ENCODE measurements around the gene CACNB3.

The CACNB3 gene

GRCh38 chr12:48788524-48788853, 29.8 kb upstream of the CACNB3 start:
- peak overlapping the region; percentile 84 for H3K27ac ChIP-seq (ENCODE audit: low read depth, low read length)
- H3K4me3 ChIP-seq (ENCODE audit: low read depth in 1 of 2, low read length in 2 of 2), result peak overlapping the region; percentile 80 to 84
- H3K4me1 ChIP-seq (ENCODE audit: control insufficient read depth in 1 of 2, insufficient read depth in 2 of 2, low read length in 2 of 2), result peaks cover 18 to 24% of the 10 kb centered on the region in 2 donors
- H3K36me3 ChIP-seq (ENCODE audit: control insufficient read depth in 1 of 2, insufficient read depth in 2 of 2, low read length in 2 of 2), result peaks cover 0 to under 1% of the 10 kb centered on the region in 2 donors
- no peaks in the 10 kb centered on the region for H3K9me3 ChIP-seq (ENCODE audit: control insufficient read depth in 1 of 2, low read length in 2 of 2)
- no peaks in the 10 kb centered on the region for H3K27me3 ChIP-seq (ENCODE audit: control insufficient read depth in 1 of 2, insufficient read depth in 2 of 2, low read length in 2 of 2)
- peak overlapping the region; percentile 68 to 79 for H3K9ac ChIP-seq (ENCODE audit: low read depth in 1 of 2, low read length in 2 of 2)

DNA sequence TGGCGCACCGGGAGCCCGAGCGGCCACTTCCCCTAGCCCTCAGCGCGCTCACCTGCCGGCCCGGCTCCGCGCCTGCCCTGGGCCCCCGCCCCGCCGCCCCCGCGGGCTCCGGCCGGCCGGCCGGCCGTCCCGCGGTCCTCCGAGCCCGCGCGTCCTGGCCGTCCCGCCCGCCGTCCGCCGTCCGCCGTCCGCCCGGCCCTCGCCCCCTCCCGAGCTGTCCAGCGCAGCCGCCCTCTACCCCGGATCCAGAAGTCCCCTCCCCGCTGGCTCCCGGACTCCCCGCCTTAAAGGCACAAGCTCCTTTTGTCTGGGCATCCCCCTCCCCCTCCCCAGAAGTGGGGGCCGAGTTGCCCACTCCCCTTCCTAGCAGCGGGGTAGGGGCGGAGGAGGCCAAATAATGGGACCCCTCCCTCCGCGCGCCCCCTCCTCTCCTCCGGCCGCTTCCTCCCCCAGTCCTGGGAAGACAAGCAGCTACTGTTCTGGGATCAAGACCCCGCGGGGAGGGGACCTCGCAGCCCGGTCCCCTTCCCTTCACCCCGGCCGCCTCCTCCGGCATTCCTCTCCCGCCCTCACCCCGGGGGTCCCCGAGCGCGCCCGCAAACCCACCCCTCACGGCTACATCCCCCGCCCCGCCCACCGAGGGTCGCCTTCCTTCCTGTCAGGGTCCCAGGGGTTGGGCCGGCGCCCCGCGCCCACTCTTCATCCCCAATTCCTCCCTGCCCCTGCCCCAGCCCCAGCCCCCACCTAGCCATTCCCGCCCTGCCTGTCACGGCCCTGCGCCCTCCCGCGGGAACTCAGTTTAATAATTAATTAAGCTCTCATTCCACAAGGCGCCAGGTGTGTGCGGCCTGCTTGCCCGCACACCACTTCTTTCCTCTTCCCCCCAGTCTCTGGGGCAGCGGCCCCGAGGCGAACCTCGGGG, 29.2 kb upstream of the CACNB3 start, which contains the start of gene ADCY6:
TSS of gene ADCY6 (minus strand) at position 236 of the 922 bp plus-strand sequence. CDS start 5,655 bp downstream, outside the sequence.
- no peaks in the 10 kb centered on the region for H3K9me3 ChIP-seq (ENCODE audit: control insufficient read depth in 1 of 2, low read length in 2 of 2)

DNA sequence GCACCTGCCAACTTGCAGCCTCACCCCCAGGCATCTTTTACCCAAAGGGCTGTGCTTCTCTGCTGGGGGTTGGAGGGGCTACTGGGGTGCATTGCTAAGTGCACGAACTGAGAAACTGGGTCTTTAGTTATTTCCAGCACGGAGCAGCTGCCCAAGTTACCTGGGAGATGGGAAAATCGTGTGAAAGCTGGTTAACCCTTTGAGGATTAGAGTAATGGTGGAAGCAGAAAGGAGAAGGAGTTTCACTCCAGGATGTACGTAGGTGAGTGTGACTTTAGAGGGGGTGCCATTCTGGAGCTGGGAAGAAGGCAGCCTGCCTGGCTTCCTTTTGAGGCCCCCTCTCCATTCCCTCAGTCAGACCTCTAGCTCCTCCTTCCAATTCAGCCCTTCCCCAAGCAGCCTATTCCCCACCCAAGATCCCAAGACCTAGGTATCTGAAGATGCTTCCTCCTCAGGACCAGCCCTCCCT, 28.4 kb upstream of the CACNB3 start:
- Histone ChIP-seq H3K27me3 (ENCODE audit: control insufficient read depth in 1 of 2, insufficient read depth in 2 of 2, low read length in 2 of 2) (no peaks in the 10 kb centered on the region), H3K36me3 (ENCODE audit: control insufficient read depth in 1 of 2, insufficient read depth in 2 of 2, low read length in 2 of 2) (no peaks in the 10 kb centered on the region), H3K4me3 (ENCODE audit: low read depth in 1 of 2, low read length in 2 of 2) (peak overlapping the region; percentile 81 to 84), H3K4me1 (ENCODE audit: control insufficient read depth in 1 of 2, insufficient read depth in 2 of 2, low read length in 2 of 2) (peaks cover 20 to 32% of the 10 kb centered on the region in 2 donors), H3K27ac (ENCODE audit: low read depth, low read length) (peak overlapping the region; percentile 50), H3K9me3 (ENCODE audit: control insufficient read depth in 1 of 2, low read length in 2 of 2) (no peaks in the 10 kb centered on the region), H3K9ac (ENCODE audit: low read depth in 1 of 2, low read length in 2 of 2) (peak overlapping the region; percentile 1 to 79)

More for the DNA sequence above, 29.2 kb upstream of the CACNB3 start, which contains the start of gene ADCY6:
- H3K4me3 ChIP-seq (ENCODE audit: low read depth in 1 of 2, low read length in 2 of 2), result peak within 1 kb of the TSS; percentile 81 to 84
- no peaks in the 10 kb centered on the region for H3K36me3 ChIP-seq (ENCODE audit: control insufficient read depth in 1 of 2, insufficient read depth in 2 of 2, low read length in 2 of 2)
- peaks cover 18 to 24% of the 10 kb centered on the region in 2 donors for H3K4me1 ChIP-seq (ENCODE audit: control insufficient read depth in 1 of 2, insufficient read depth in 2 of 2, low read length in 2 of 2)
- H3K27me3 ChIP-seq (ENCODE audit: control insufficient read depth in 1 of 2, insufficient read depth in 2 of 2, low read length in 2 of 2), result no peaks in the 10 kb centered on the region
- peak within 1 kb of the TSS; percentile 68 to 79 for H3K9ac ChIP-seq (ENCODE audit: low read depth in 1 of 2, low read length in 2 of 2)
- peak within 1 kb of the TSS; percentile 84 for H3K27ac ChIP-seq (ENCODE audit: low read depth, low read length)

DNA sequence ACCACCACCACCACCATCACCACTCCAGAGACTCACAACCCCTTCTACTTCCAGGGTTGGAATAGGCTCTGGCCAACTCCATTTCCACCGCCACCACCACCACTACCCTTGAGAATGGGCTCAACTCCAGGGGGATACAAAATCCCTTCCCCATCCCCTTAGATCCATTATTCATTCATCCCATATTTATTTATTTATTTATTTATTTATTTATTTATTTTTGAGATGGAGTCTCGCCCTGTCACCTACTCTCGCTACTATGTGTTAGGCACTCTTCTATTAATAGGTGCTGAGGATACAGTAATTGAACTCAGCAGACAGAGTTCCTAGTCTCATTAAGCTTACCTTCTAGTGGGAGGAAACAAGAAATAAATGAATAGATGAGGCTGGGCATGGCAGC, 24.6 kb upstream of the CACNB3 start:
- no peak overlapping the region for H3K27ac ChIP-seq (ENCODE audit: low read depth, low read length)
- H3K4me1 ChIP-seq (ENCODE audit: control insufficient read depth in 1 of 2, insufficient read depth in 2 of 2, low read length in 2 of 2), result peaks cover 16 to 22% of the 10 kb centered on the region in 2 donors
- no peaks in the 10 kb centered on the region for H3K36me3 ChIP-seq (ENCODE audit: control insufficient read depth in 1 of 2, insufficient read depth in 2 of 2, low read length in 2 of 2)
- no peak overlapping the region for H3K4me3 ChIP-seq (ENCODE audit: low read depth in 1 of 2, low read length in 2 of 2)
- H3K9ac ChIP-seq (ENCODE audit: low read depth in 1 of 2, low read length in 2 of 2), result no peak overlapping the region
- no peaks in the 10 kb centered on the region for H3K27me3 ChIP-seq (ENCODE audit: control insufficient read depth in 1 of 2, insufficient read depth in 2 of 2, low read length in 2 of 2)
- no peaks in the 10 kb centered on the region for H3K9me3 ChIP-seq (ENCODE audit: control insufficient read depth in 1 of 2, low read length in 2 of 2)

GRCh38 chr12:48794870-48795269, 23.4 kb upstream of the CACNB3 start:
- H3K4me1 ChIP-seq (ENCODE audit: control insufficient read depth in 1 of 2, insufficient read depth in 2 of 2, low read length in 2 of 2), result peaks cover 13 to 21% of the 10 kb centered on the region in 2 donors
- H3K9me3 ChIP-seq (ENCODE audit: control insufficient read depth in 1 of 2, low read length in 2 of 2), result no peaks in the 10 kb centered on the region
- H3K27ac ChIP-seq (ENCODE audit: low read depth, low read length), result peak overlapping the region; percentile 26

GRCh38 chr12:48795550-48796455, 22.5 kb upstream of the CACNB3 start:
- Histone ChIP-seq H3K27ac (ENCODE audit: low read depth, low read length) (peak overlapping the region; percentile 65), H3K36me3 (ENCODE audit: control insufficient read depth in 1 of 2, insufficient read depth in 2 of 2, low read length in 2 of 2) (no peaks in the 10 kb centered on the region), H3K9me3 (ENCODE audit: control insufficient read depth in 1 of 2, low read length in 2 of 2) (no peaks in the 10 kb centered on the region), H3K27me3 (ENCODE audit: control insufficient read depth in 1 of 2, insufficient read depth in 2 of 2, low read length in 2 of 2) (peaks cover 0 to 4% of the 10 kb centered on the region in 2 donors), H3K9ac (ENCODE audit: low read depth in 1 of 2, low read length in 2 of 2) (peak overlapping the region in 1 of 2 donors; percentile 12), H3K4me1 (ENCODE audit: control insufficient read depth in 1 of 2, insufficient read depth in 2 of 2, low read length in 2 of 2) (peaks cover 7 to 17% of the 10 kb centered on the region in 2 donors), H3K4me3 (ENCODE audit: low read depth in 1 of 2, low read length in 2 of 2) (peak overlapping the region in 1 of 2 donors; percentile 32)

More at GRCh38 chr12:48794870-48795269, 23.4 kb upstream of the CACNB3 start:
- peak overlapping the region in 1 of 2 donors; percentile 20 for H3K9ac ChIP-seq (ENCODE audit: low read depth in 1 of 2, low read length in 2 of 2)
- no peaks in the 10 kb centered on the region for H3K36me3 ChIP-seq (ENCODE audit: control insufficient read depth in 1 of 2, insufficient read depth in 2 of 2, low read length in 2 of 2)
- H3K27me3 ChIP-seq (ENCODE audit: control insufficient read depth in 1 of 2, insufficient read depth in 2 of 2, low read length in 2 of 2), result no peaks in the 10 kb centered on the region
- H3K4me3 ChIP-seq (ENCODE audit: low read depth in 1 of 2, low read length in 2 of 2), result peak overlapping the region in 1 of 2 donors; percentile 17

- no peak overlapping the region for H3K4me3 ChIP-seq (ENCODE audit: low read depth in 1 of 2, low read length in 2 of 2)
- H3K4me1 ChIP-seq (ENCODE audit: control insufficient read depth in 1 of 2, insufficient read depth in 2 of 2, low read length in 2 of 2), result peaks cover 7 to 17% of the 10 kb centered on the region in 2 donors
- no peaks in the 10 kb centered on the region for H3K9me3 ChIP-seq (ENCODE audit: control insufficient read depth in 1 of 2, low read length in 2 of 2)
Observed at GRCh38 chr12:48796976-48797375, 21.3 kb upstream of the CACNB3 start.

DNA sequence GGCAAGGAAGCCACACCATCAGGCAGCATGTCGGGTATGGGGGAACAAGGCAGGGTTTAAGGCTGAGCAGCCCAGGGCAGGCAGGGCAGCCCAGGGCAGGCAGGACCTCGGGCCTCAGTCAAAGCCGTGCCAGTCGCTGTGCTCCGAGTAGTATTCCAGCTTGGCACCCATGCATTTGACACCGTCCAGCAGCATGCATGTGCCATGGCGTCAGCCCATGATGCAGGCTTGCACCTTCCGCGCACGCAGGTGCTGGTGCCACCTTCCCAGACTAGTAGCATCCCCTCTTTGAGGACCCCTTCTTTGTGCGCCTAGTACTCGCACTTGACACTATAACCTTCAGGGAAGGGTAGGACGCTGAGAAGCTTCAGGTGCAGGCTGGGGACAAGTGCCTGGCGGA, 17.8 kb upstream of the CACNB3 start:
- peaks cover 0 to 4% of the 10 kb centered on the region in 2 donors for H3K27me3 ChIP-seq (ENCODE audit: control insufficient read depth in 1 of 2, insufficient read depth in 2 of 2, low read length in 2 of 2)

More at GRCh38 chr12:48796976-48797375, 21.3 kb upstream of the CACNB3 start:
- Histone ChIP-seq H3K36me3 (ENCODE audit: control insufficient read depth in 1 of 2, insufficient read depth in 2 of 2, low read length in 2 of 2) (no peaks in the 10 kb centered on the region), H3K27ac (ENCODE audit: low read depth, low read length) (no peak overlapping the region), H3K27me3 (ENCODE audit: control insufficient read depth in 1 of 2, insufficient read depth in 2 of 2, low read length in 2 of 2) (peaks cover 0 to 4% of the 10 kb centered on the region in 2 donors), H3K9ac (ENCODE audit: low read depth in 1 of 2, low read length in 2 of 2) (no peak overlapping the region)

GRCh38 chr12:48800971-48801370, 17.3 kb upstream of the CACNB3 start:
- Histone ChIP-seq H3K9me3 (ENCODE audit: control insufficient read depth in 1 of 2, low read length in 2 of 2) (no peaks in the 10 kb centered on the region), H3K27me3 (ENCODE audit: control insufficient read depth in 1 of 2, insufficient read depth in 2 of 2, low read length in 2 of 2) (peaks cover 0 to 4% of the 10 kb centered on the region in 2 donors), H3K27ac (ENCODE audit: low read depth, low read length) (no peak overlapping the region), H3K4me3 (ENCODE audit: low read depth in 1 of 2, low read length in 2 of 2) (no peak overlapping the region), H3K9ac (ENCODE audit: low read depth in 1 of 2, low read length in 2 of 2) (no peak overlapping the region), H3K4me1 (ENCODE audit: control insufficient read depth in 1 of 2, insufficient read depth in 2 of 2, low read length in 2 of 2) (peaks cover 0 to 3% of the 10 kb centered on the region in 2 donors), H3K36me3 (ENCODE audit: control insufficient read depth in 1 of 2, insufficient read depth in 2 of 2, low read length in 2 of 2) (no peaks in the 10 kb centered on the region)

More for the DNA sequence above, 17.8 kb upstream of the CACNB3 start:
- H3K36me3 ChIP-seq (ENCODE audit: control insufficient read depth in 1 of 2, insufficient read depth in 2 of 2, low read length in 2 of 2), result no peaks in the 10 kb centered on the region
- no peak overlapping the region for H3K4me3 ChIP-seq (ENCODE audit: low read depth in 1 of 2, low read length in 2 of 2)
- H3K9ac ChIP-seq (ENCODE audit: low read depth in 1 of 2, low read length in 2 of 2), result no peak overlapping the region
- H3K9me3 ChIP-seq (ENCODE audit: control insufficient read depth in 1 of 2, low read length in 2 of 2), result no peaks in the 10 kb centered on the region
- peaks cover 0 to 4% of the 10 kb centered on the region in 2 donors for H3K4me1 ChIP-seq (ENCODE audit: control insufficient read depth in 1 of 2, insufficient read depth in 2 of 2, low read length in 2 of 2)
- no peak overlapping the region for H3K27ac ChIP-seq (ENCODE audit: low read depth, low read length)
